Muscle layer of duodenum (tissue), 2 donors: Measurements from ENCODE around the gene SH3RF2.
"Not testable (repeated sequence)": the region's sequence is repeated elsewhere in the genome, so short reads cannot be mapped to it uniquely, and the experiment has no call there.

Source experiments
- H3K27ac ChIP-seq: one replicate; pipeline ENCODE4 v1.7.0; 2013; ENCODE audit warnings: mild to moderate bottlenecking, low read length
- H3K27me3 ChIP-seq: one replicate; pipeline ENCODE4 v1.7.0; 2013; ENCODE audit warnings: low read depth, mild to moderate bottlenecking, control low read depth, low read length
- H3K36me3 ChIP-seq, 2 donors: one replicate each; pipeline ENCODE4 v1.7.0; 2013; ENCODE audit warnings: low read length in 2 of 2, control low read depth in 1 of 2, mild to moderate bottlenecking in 1 of 2; ENCODE audit not compliant: insufficient read depth in 2 of 2, control insufficient read depth in 1 of 2
- H3K4me1 ChIP-seq, 2 donors: one replicate each; pipeline ENCODE4 v1.7.0; 2013; ENCODE audit warnings: low read length in 2 of 2, mild to moderate bottlenecking in 2 of 2, control low read depth in 1 of 2, moderate library complexity in 1 of 2; ENCODE audit not compliant: insufficient read depth in 2 of 2, control insufficient read depth in 1 of 2
- H3K4me3 ChIP-seq, 2 donors: one replicate each; pipeline ENCODE4 v1.7.0; 2013; ENCODE audit warnings: low read length in 2 of 2, low read depth in 1 of 2, mild to moderate bottlenecking in 1 of 2
- H3K9me3 ChIP-seq, 2 donors: one replicate each; pipeline ENCODE4 v1.7.0; 2013; ENCODE audit warnings: low read length in 2 of 2, control low read depth in 1 of 2, mild to moderate bottlenecking in 1 of 2; ENCODE audit not compliant: control insufficient read depth in 1 of 2
- donor health status: healthy.

Gene SH3RF2

GRCh38 chr5:146091881-146092280 lies 155.5 kb downstream of the SH3RF2 start:
- Histone ChIP-seq H3K27ac (no peak overlapping the region), H3K4me3 (no peak overlapping the region), H3K4me1 (no peaks in the 10 kb centered on the region), H3K9me3 (no peaks in the 10 kb centered on the region), H3K36me3 (no peaks in the 10 kb centered on the region), H3K27me3 (no peaks in the 10 kb centered on the region)

GRCh38 chr5:146098047-146098446 lies 161.7 kb downstream of the SH3RF2 start:
- Histone ChIP-seq H3K9me3 (no peaks in the 10 kb centered on the region), H3K4me1 (no peaks in the 10 kb centered on the region), H3K27me3 (no peaks in the 10 kb centered on the region), H3K36me3 (no peaks in the 10 kb centered on the region), H3K27ac (no peak overlapping the region), H3K4me3 (no peak overlapping the region)

DNA sequence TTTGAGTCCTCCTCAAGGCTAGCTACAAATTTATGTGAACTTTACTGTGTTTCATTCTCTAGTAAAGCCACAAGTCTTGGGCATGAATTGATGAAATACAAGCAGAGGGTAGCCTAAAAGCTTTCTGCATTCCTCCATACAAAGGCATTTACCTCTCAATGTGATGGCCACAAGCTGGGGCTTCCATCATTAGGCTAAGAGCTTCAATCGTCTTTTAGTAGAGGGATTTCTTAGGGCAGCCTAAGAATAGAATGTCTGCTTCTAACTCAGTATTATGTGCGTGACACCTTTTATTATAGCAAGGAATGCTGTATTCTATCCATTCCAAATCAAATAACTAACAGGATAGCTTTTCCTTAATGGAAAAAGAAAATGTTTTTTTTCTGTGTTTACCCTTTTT lies 165.3 kb downstream of the SH3RF2 start:
- Histone ChIP-seq H3K36me3 (peaks cover 0 to 10% of the 10 kb centered on the region in 2 donors), H3K27ac (no peak overlapping the region), H3K27me3 (no peaks in the 10 kb centered on the region), H3K4me1 (no peaks in the 10 kb centered on the region), H3K4me3 (no peak overlapping the region), H3K9me3 (no peaks in the 10 kb centered on the region)

- Histone ChIP-seq H3K36me3 (peaks cover 0 to 10% of the 10 kb centered on the region in 2 donors), H3K4me3 (no peak overlapping the region), H3K9me3 (no peaks in the 10 kb centered on the region), H3K27ac (no peak overlapping the region), H3K4me1 (no peaks in the 10 kb centered on the region), H3K27me3 (no peaks in the 10 kb centered on the region)
Observed at GRCh38 chr5:146103594-146103993, 167.2 kb downstream of the SH3RF2 start.

GRCh38 chr5:146105477-146105876 lies 169.1 kb downstream of the SH3RF2 start, which contains the start of gene PLAC8L1:
Gene PLAC8L1 (minus strand): TSS chr5:146105577. CDS start chr5:146104311, 1,266 bp downstream.
- no peak within 1 kb of the TSS for H3K27ac ChIP-seq
- H3K9me3 ChIP-seq = no peaks in the 10 kb centered on the region
- H3K4me1 ChIP-seq = no peaks in the 10 kb centered on the region
- H3K27me3 ChIP-seq = no peaks in the 10 kb centered on the region
- peaks cover 0 to 10% of the 10 kb centered on the region in 2 donors for H3K36me3 ChIP-seq
- H3K4me3 ChIP-seq = no peak within 1 kb of the TSS

GRCh38 chr5:146107901-146108300 lies 171.5 kb downstream of the SH3RF2 start:
- H3K27me3 ChIP-seq = no peaks in the 10 kb centered on the region
- H3K4me1 ChIP-seq = no peaks in the 10 kb centered on the region
- no peak overlapping the region for H3K4me3 ChIP-seq

GRCh38 chr5:146108870-146109269 lies 172.5 kb downstream of the SH3RF2 start:
- not testable (repeated sequence) for H3K4me1 ChIP-seq, H3K27ac ChIP-seq, H3K9me3 ChIP-seq, H3K4me3 ChIP-seq, H3K27me3 ChIP-seq
- peaks cover 5 to 24% of the 10 kb centered on the region in 2 donors for H3K36me3 ChIP-seq

More at GRCh38 chr5:146107901-146108300, 171.5 kb downstream of the SH3RF2 start:
- no peaks in the 10 kb centered on the region for H3K9me3 ChIP-seq
- H3K27ac ChIP-seq = no peak overlapping the region
- H3K36me3 ChIP-seq = peaks cover 5 to 19% of the 10 kb centered on the region in 2 donors

- Histone ChIP-seq H3K36me3 (peaks cover 5 to 20% of the 10 kb centered on the region in 2 donors), H3K4me3 (no peak overlapping the region), H3K4me1 (no peaks in the 10 kb centered on the region), H3K27me3 (no peaks in the 10 kb centered on the region), H3K27ac (no peak overlapping the region), H3K9me3 (no peaks in the 10 kb centered on the region)
Observed at GRCh38 chr5:146109379-146109778, 173.0 kb downstream of the SH3RF2 start.

- Histone ChIP-seq H3K27ac (no peak overlapping the region), H3K9me3 (no peaks in the 10 kb centered on the region), H3K27me3 (no peaks in the 10 kb centered on the region), H3K36me3 (peaks cover 17 to 24% of the 10 kb centered on the region in 2 donors), H3K4me3 (no peak overlapping the region), H3K4me1 (no peaks in the 10 kb centered on the region)
Observed at GRCh38 chr5:146111409-146111808, 175.0 kb downstream of the SH3RF2 start.

- Histone ChIP-seq H3K4me1 (no peaks in the 10 kb centered on the region), H3K27ac (no peak overlapping the region), H3K4me3 (no peak overlapping the region), H3K36me3 (peaks cover 20 to 28% of the 10 kb centered on the region in 2 donors), H3K9me3 (no peaks in the 10 kb centered on the region), H3K27me3 (no peaks in the 10 kb centered on the region)
Observed at GRCh38 chr5:146112476-146112875, 176.1 kb downstream of the SH3RF2 start.
